Retinal pigment epithelial cell (primary cell): ENCODE measurements around the gene SEMA4D.
A peak's percentile ranks its signal among the peaks of the same experiment; 100 is the strongest.

Source experiments
- DNase-seq: peaks from one replicate; pipeline ENCODE4 v3.0.0-alpha.2; 2010; ENCODE audit warnings: low read depth
- H3K4me3 ChIP-seq: 2 replicates; pipeline ENCODE4 v1.5.1; 2011; ENCODE audit warnings: mild to moderate bottlenecking, low read length, control low read depth, moderate library complexity
- CTCF ChIP-seq: conservative IDR thresholded peaks from 2 replicates; pipeline ENCODE4 v1.5.1; 2011; ENCODE audit warnings: low read depth, low read length, control low read depth, inconsistent platforms

Gene SEMA4D

GRCh38 chr9:89497978-89498851, at the start of gene SEMA4D:
Gene SEMA4D (minus strand): TSS chr9:89498113. CDS start chr9:89405456, 92,657 bp downstream.
- no peak for TF ChIP-seq CTCF
- no peak for DNase-seq
- peak within 1 kb of the TSS; percentile 71 for H3K4me3 ChIP-seq

GRCh38 chr9:89547000-89547399, 49.1 kb upstream of the SEMA4D start:
- no peak for TF ChIP-seq CTCF
- H3K4me3 ChIP-seq: no peak overlapping the region
- no peak for DNase-seq

GRCh38 chr9:89544279-89544661, 46.4 kb upstream of the SEMA4D start:
- DNase-seq: no peak
- H3K4me3 ChIP-seq: no peak overlapping the region
- TF ChIP-seq CTCF: no peak

- no peak overlapping the region for H3K4me3 ChIP-seq
- TF ChIP-seq CTCF: no peak
- no peak for DNase-seq
Observed at GRCh38 chr9:89543621-89544278, 45.8 kb upstream of the SEMA4D start.

- H3K4me3 ChIP-seq: no peak overlapping the region
- TF ChIP-seq CTCF: no peak
Observed at GRCh38 chr9:89543111-89543510, 45.2 kb upstream of the SEMA4D start.

GRCh38 chr9:89542401-89543021, 44.6 kb upstream of the SEMA4D start:
- H3K4me3 ChIP-seq: no peak overlapping the region
- DNase-seq: no peak
- no peak for TF ChIP-seq CTCF

More at GRCh38 chr9:89543111-89543510, 45.2 kb upstream of the SEMA4D start:
- DNase-seq: no peak

GRCh38 chr9:89541798-89542197, 43.9 kb upstream of the SEMA4D start:
- no peak for DNase-seq
- no peak overlapping the region for H3K4me3 ChIP-seq
- no peak for TF ChIP-seq CTCF
